Endothelial cell of umbilical vein (primary cell): ENCODE data around the gene NDUFA8. TPM values are rescaled to one million over a fixed set of nuclear protein-coding genes. Genes with fewer than 3 reads are reported as not detected.

Experiments used
- BruUV-seq: library from RNA; stranded (reverse); fragments of 400-500 nt; replicated peaks from 2 replicates; lab custom pipeline; 2021; lab: Mats Ljungman, UMichigan
- CTCF ChIA-PET: fragments of 300-600, 350-600 bp; sonication (Branson Sonifier 250); formaldehyde crosslinking; loops from one replicate; lab custom pipeline; 2021; ENCODE audit warnings: antibody characterized with exemption, inconsistent platforms; lab: Charles Lee
- POLR2A ChIA-PET: fragments of 300-600, 350-600 bp; sonication (Branson Sonifier 250); formaldehyde crosslinking; loops from one replicate; lab custom pipeline; 2021; ENCODE audit warnings: antibody characterized with exemption, inconsistent platforms; lab: Charles Lee
- DNase-seq: peaks from one replicate; pipeline ENCODE4 v3.0.0-alpha.2; 2011; ENCODE audit warnings: low read depth, low spot score
- FAIRE-seq: peaks from 2 replicates; lab custom pipeline; 2011; peaks lifted over from hg19 to GRCh38; lab: Jason Lieb, UNC
- H2AFZ ChIP-seq: 2 replicates; pipeline ENCODE4 v1.6.0; 2012; ENCODE audit warnings: low read depth, low read length, control low read depth, inconsistent platforms
- H3K27ac ChIP-seq: 2 replicates; pipeline ENCODE4 v1.5.1; 2011; ENCODE audit warnings: low read depth, mild to moderate bottlenecking, control low read depth, low read length, moderate library complexity; ENCODE audit not compliant: insufficient read depth
- H3K27me3 ChIP-seq, 2 experiments: 2 replicates each; pipeline versions ENCODE4 v1.6.0 to v1.6.1; 2011; ENCODE audit warnings: low read length in 2 of 2, mixed read lengths in 1 of 2; ENCODE audit not compliant: control insufficient read depth in 2 of 2, insufficient read depth in 2 of 2
- H3K36me3 ChIP-seq, 2 experiments: 2 replicates in 1 of 2; 3 replicates in 1 of 2; pipeline ENCODE4 v1.5.1; 2011; ENCODE audit warnings: low read length in 2 of 2, mild to moderate bottlenecking in 1 of 2, moderate library complexity in 1 of 2; ENCODE audit not compliant: control insufficient read depth in 2 of 2, insufficient read depth in 2 of 2; ENCODE audit errors: extremely low read depth in 1 of 2
- H3K4me1 ChIP-seq: 3 replicates; pipeline ENCODE4 v1.5.1; 2011; ENCODE audit warnings: mild to moderate bottlenecking, low read length; ENCODE audit not compliant: control insufficient read depth, insufficient read depth; ENCODE audit errors: extremely low read depth
- H3K4me2 ChIP-seq: 2 replicates; pipeline ENCODE4 v1.6.1; 2011; ENCODE audit warnings: low read length, control low read depth, mixed read lengths; ENCODE audit not compliant: insufficient read depth
- H3K4me3 ChIP-seq, 3 experiments: fragments of 200-600 bp in 1 of 3; sonication (generic), shearing (Covaris generic) in 1 of 3; replicated peaks in 1 of 3; 2 replicates each; pipeline ENCODE4 v1.5.1; 2011 to 2016; ENCODE audit warnings: control low read depth in 3 of 3, low read length in 3 of 3, mild to moderate bottlenecking in 2 of 3, inconsistent platforms in 1 of 3, low read depth in 1 of 3, moderate library complexity in 1 of 3; ENCODE audit not compliant: insufficient read depth in 1 of 3
- H3K79me2 ChIP-seq: 2 replicates; pipeline ENCODE4 v1.6.0; 2012; ENCODE audit warnings: low read length, inconsistent platforms; ENCODE audit not compliant: control insufficient read depth, insufficient read depth
- H3K9ac ChIP-seq: replicated peaks from 2 replicates; pipeline ENCODE3; 2011; ENCODE audit warnings: low read length, control low read depth; ENCODE audit not compliant: insufficient read depth; ENCODE audit errors: extremely low read depth
- H3K9me1 ChIP-seq: replicated peaks from 3 replicates; pipeline ENCODE4 v1.6.0; 2011; ENCODE audit warnings: mild to moderate bottlenecking, low read length; ENCODE audit not compliant: control insufficient read depth, insufficient read depth; ENCODE audit errors: extremely low read depth
- H3K9me3 ChIP-seq: replicated peaks from 2 replicates; pipeline ENCODE4 v1.5.1; 2012; ENCODE audit warnings: low read length, inconsistent platforms; ENCODE audit not compliant: control insufficient read depth, insufficient read depth
- H4K20me1 ChIP-seq: replicated peaks from 2 replicates; pipeline ENCODE3; 2011; ENCODE audit warnings: mild to moderate bottlenecking, low read length; ENCODE audit not compliant: control insufficient read depth, insufficient read depth; ENCODE audit errors: extremely low read depth
- EZH2 ChIP-seq: IDR thresholded peaks from 2 replicates; pipeline ENCODE4 v1.6.1; 2012; ENCODE audit warnings: borderline replicate concordance, low read depth, mild to moderate bottlenecking, moderate library complexity, low read length, inconsistent platforms; ENCODE audit not compliant: severe bottlenecking
- FOS ChIP-seq: IDR thresholded peaks from 2 replicates; pipeline ENCODE4 v1.6.1; 2011; ENCODE audit warnings: mild to moderate bottlenecking, low read length, moderate library complexity, borderline replicate concordance; ENCODE audit not compliant: insufficient read depth
- GATA2 ChIP-seq: IDR thresholded peaks from 2 replicates; pipeline ENCODE4 v1.7.0; 2011; ENCODE audit warnings: low read depth, mild to moderate bottlenecking, moderate library complexity, mixed read lengths, low read length; ENCODE audit not compliant: insufficient read length, insufficient read depth
- JUN ChIP-seq: IDR thresholded peaks from 2 replicates; pipeline ENCODE4 v1.6.1; 2011; ENCODE audit warnings: borderline replicate concordance, low read depth; ENCODE audit not compliant: insufficient read length, insufficient read depth
- MYC ChIP-seq: IDR thresholded peaks from one replicate; pipeline ENCODE4 v1.6.1; 2011; ENCODE audit warnings: mild to moderate bottlenecking, low read depth, low read length
- POLR2A ChIP-seq: IDR thresholded peaks from 2 replicates; pipeline ENCODE4 v1.6.1; 2012; ENCODE audit warnings: low read depth, mild to moderate bottlenecking, control low read depth, low read length
- POLR2AphosphoS5 ChIP-seq: IDR thresholded peaks from 2 replicates; pipeline ENCODE4 v1.6.1; 2012; ENCODE audit warnings: low read depth, mild to moderate bottlenecking, control low read depth, low read length, moderate library complexity; ENCODE audit not compliant: insufficient read depth
- dilution Hi-C: fragments of 300-500 bp; cut with MboI; formaldehyde crosslinking; loops from one replicate; pipeline ENCODE4 v1.15.0; 2019; ENCODE audit warnings: low sequenced_read_pairs; ENCODE audit not compliant: extremely low pct_ligation_motif_present
- intact Hi-C: fragments of 100-400 bp; cut with micrococcal nuclease; formaldehyde crosslinking; loops from one replicate; pipeline ENCODE4 v1.10.0; 2022
- polyA plus RNA-seq, 4 experiments: library from polyadenylated mRNA; depleted of rRNA in 3 of 4; stranded (reverse) in 3 of 4; unstranded in 1 of 4; fragments of >200 nt; gene quantifications; 2 replicates each; pipeline versions ENCODE4 v1.2.1 to v1.2.3, GENCODE V29; 2011 to 2012; ENCODE audit warnings: missing spikeins in 1 of 4
- total RNA-seq: library from RNA; stranded (reverse); gene quantifications from 2 replicates; pipeline ENCODE4 v1.2.3, GENCODE V29; 2021
- TF ChIP-seq, protein P1 (sequence below), 2 donors: IDR thresholded peaks; 1 replicate in 1 of 2; 2 replicates in 1 of 2; pipeline ENCODE4 v1.5.1; 2011; ENCODE audit warnings: low read length in 2 of 2, mild to moderate bottlenecking in 2 of 2, moderate library complexity in 2 of 2, control low read depth in 1 of 2, inconsistent platforms in 1 of 2, low read depth in 1 of 2; ENCODE audit not compliant: insufficient read depth in 1 of 2; ENCODE audit errors: extremely low read depth in 1 of 2
- TF ChIP-seq, protein P2 (sequence below): IDR thresholded peaks from 2 replicates; pipeline ENCODE4 v1.6.1; 2011; ENCODE audit not compliant: insufficient read depth, insufficient read length

NDUFA8 gene
- total and polyA plus RNA-seq, 2 donors (not counting 3 experiments of a cell fraction or from before 2014, with no cell fraction given): 68.2 to 100 TPM

DNA sequence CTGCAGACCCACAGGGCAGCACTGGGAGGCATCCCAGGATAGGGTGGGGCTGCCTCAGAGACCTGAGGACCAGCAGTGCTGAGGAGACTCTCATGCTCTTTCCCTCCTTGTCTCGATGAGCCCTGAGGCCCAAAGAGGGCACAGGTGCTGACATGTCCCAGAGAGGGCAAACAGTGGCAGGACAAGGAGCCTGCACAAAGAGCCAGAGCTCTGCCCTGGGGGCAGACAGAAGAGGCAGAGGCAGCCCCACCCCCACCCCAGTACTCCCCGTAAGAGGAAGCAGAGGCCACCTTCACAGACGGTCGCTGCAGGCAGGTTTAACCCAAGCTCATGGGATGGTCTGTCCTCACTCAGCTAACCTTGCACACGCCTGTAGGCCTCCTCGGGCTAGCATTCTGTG, 37.1 kb downstream of the NDUFA8 start:
- dilution Hi-C loops: loop anchor here (25.0 kb wide), 1 partner anchor 240 kb away; the partner anchor contains the start of gene PTGS1

DNA sequence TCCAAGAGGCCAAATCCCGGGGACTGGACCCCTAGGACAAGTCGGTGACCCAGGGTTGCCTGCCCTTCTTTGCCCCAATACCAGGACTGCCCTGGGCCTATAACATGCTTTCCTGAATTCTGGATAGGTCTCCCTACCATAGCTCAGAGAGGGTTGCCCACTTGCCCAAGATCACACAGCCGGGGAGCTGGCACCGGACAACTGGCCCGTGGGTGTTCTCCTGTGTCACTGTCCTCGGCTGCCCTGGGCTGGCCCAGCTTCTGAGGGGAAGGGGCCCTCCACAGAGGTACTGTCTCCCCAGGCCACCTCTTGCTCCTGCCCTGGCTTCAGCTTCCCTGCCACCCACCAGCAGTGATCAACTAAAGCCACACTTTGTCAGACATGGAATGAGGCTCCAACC, 37.6 kb downstream of the NDUFA8 start:
- H3K36me3 ChIP-seq: no peaks in the 10 kb centered on the region
- no peak overlapping the region for H3K9ac ChIP-seq
- H3K9me3 ChIP-seq: no peaks in the 10 kb centered on the region
- dilution Hi-C loops (loop anchor here (25.0 kb wide), 1 partner anchor 240 kb away; the partner anchor contains the start of gene PTGS1), intact Hi-C loops (no loop called here)
- ChIA-PET CTCF (interaction anchor here (0.8 to 14.3 kb wide), 12 partner anchors 14 to 577 kb away, joined by 3 to 576 read pairs (median 6); no protein-coding TSS in a partner anchor), POLR2A (no interaction called here)
- no peaks in the 10 kb centered on the region for H3K9me1 ChIP-seq
- H2AFZ ChIP-seq: no peak overlapping the region
- H3K4me2 ChIP-seq: no peak overlapping the region
- BruUV-seq: no TSS peak
- H4K20me1 ChIP-seq: no peaks in the 10 kb centered on the region
- H3K27me3 ChIP-seq: no peaks in the 10 kb centered on the region
- DNase-seq (no peak), FAIRE-seq (no peak)
- peaks cover 7% of the 10 kb centered on the region for H3K4me1 ChIP-seq
- no peak for TF ChIP-seq FOS
- no peak for TF ChIP-seq POLR2A
- no peak for TF ChIP-seq POLR2AphosphoS5
- TF ChIP-seq JUN: no peak
- no peak for TF ChIP-seq MYC
- TF ChIP-seq, protein P1, sequence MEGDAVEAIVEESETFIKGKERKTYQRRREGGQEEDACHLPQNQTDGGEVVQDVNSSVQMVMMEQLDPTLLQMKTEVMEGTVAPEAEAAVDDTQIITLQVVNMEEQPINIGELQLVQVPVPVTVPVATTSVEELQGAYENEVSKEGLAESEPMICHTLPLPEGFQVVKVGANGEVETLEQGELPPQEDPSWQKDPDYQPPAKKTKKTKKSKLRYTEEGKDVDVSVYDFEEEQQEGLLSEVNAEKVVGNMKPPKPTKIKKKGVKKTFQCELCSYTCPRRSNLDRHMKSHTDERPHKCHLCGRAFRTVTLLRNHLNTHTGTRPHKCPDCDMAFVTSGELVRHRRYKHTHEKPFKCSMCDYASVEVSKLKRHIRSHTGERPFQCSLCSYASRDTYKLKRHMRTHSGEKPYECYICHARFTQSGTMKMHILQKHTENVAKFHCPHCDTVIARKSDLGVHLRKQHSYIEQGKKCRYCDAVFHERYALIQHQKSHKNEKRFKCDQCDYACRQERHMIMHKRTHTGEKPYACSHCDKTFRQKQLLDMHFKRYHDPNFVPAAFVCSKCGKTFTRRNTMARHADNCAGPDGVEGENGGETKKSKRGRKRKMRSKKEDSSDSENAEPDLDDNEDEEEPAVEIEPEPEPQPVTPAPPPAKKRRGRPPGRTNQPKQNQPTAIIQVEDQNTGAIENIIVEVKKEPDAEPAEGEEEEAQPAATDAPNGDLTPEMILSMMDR (IDR thresholded peaks at IDR 0.05; ENCODE audit: extremely low read depth in 1 of 2, insufficient read depth in 1 of 2, low read depth in 1 of 2, low read length in 2 of 2): no peak
- TF ChIP-seq, protein P2, sequence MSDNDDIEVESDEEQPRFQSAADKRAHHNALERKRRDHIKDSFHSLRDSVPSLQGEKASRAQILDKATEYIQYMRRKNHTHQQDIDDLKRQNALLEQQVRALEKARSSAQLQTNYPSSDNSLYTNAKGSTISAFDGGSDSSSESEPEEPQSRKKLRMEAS: no peak
- TF ChIP-seq EZH2: no peak
- TF ChIP-seq GATA2: no peak
- H3K4me3 ChIP-seq: no peak overlapping the region
- H3K79me2 ChIP-seq: no peaks in the 10 kb centered on the region
- H3K27ac ChIP-seq: no peak overlapping the region

More for the DNA sequence above, 37.1 kb downstream of the NDUFA8 start:
- H3K79me2 ChIP-seq: no peaks in the 10 kb centered on the region
- POLR2A ChIA-PET: no interaction called here
- H3K27me3 ChIP-seq: no peaks in the 10 kb centered on the region
- H3K4me2 ChIP-seq: no peak overlapping the region
- no peak overlapping the region for H2AFZ ChIP-seq
- H3K4me1 ChIP-seq: peaks cover 7% of the 10 kb centered on the region
- no peaks in the 10 kb centered on the region for H3K9me3 ChIP-seq
- H3K27ac ChIP-seq: no peak overlapping the region
- FAIRE-seq (no peak), DNase-seq (no peak)
- no peaks in the 10 kb centered on the region for H3K9me1 ChIP-seq
- no peak for TF ChIP-seq EZH2
- TF ChIP-seq JUN: no peak
- no peak for TF ChIP-seq GATA2
- TF ChIP-seq FOS: no peak
- no peak for TF ChIP-seq POLR2AphosphoS5
- TF ChIP-seq, protein P2: no peak
- TF ChIP-seq MYC: no peak
- no peak for TF ChIP-seq POLR2A
- no peaks in the 10 kb centered on the region for H3K36me3 ChIP-seq
- no peak overlapping the region for H3K4me3 ChIP-seq
- no peak overlapping the region for H3K9ac ChIP-seq
- no TSS peak for BruUV-seq
- intact Hi-C loops: no loop called here
- CTCF ChIA-PET: interaction anchor here (1.0 to 14.3 kb wide), 12 partner anchors 9 to 576 kb away, joined by 3 to 576 read pairs (median 8); no protein-coding TSS in a partner anchor
- no peaks in the 10 kb centered on the region for H4K20me1 ChIP-seq
